Activated CD4-positive, CD25-positive, alpha-beta regulatory T cell treated with anti-CD3 and anti-CD28 coated beads, Interleukin-2, amount 50 U/mL, for 72 hours (primary cell): ENCODE measurements around the gene POLL.
"Not testable (repeated sequence)": the region's sequence is repeated elsewhere in the genome, so short reads cannot be mapped to it uniquely, and the experiment has no call there.

Experiments used
- DNase-seq: peaks from one replicate; pipeline ENCODE4 v3.0.0; 2021

POLL gene

DNA sequence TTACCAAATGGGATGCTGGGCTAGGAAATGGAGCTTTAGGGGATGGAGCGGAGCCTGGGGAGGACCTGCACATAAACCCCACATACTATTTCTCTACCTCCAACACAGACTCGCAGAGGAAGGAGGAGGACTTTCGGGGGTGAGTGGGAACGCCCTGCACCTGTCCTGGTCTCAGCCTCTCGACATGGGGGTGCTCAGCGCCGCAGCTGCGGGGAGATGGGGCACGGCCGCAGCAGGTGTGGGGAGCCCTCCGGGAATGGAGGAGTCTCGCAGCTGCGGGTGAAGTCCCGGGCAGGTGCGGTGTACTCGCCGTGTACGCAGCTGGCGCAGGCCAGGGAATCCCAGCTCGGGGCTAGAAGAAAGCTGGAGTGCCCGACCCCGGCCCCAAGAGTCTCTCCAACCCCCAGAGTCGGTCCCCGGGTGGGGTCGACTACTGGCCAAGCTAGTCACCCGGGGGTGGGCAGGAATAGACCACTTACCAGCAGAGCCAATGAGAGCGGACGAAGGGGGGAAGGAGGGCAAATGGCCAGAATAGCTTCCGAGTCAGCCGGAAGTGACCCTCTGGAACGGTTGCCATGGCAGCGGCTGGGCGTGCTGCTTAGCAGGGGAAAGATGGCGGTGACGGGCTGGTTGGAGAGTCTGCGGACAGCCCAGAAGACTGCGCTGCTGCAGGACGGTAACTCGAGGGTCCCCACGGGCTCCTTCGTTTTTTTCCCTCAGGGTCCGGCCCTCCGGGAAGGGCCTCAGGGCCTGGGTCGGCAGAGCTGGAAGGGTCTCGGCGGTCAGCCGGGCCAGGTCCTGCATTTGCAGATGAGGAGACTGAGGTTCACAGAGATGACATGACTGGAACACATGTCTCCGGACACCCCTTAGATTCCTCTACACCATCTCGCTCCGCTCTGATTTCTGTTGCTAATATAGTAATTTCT is at the start of gene POLL, which contains the start of gene DPCD:
TSS of gene POLL (minus strand) at position 533 of the 929 bp plus-strand sequence. CDS start 897 bp downstream, outside the sequence.
TSS of gene DPCD (plus strand) at position 597 of the 929 bp plus-strand sequence. CDS start at position 613, 16 bp downstream.
- DNase-seq: peak; percentile 92

DNA sequence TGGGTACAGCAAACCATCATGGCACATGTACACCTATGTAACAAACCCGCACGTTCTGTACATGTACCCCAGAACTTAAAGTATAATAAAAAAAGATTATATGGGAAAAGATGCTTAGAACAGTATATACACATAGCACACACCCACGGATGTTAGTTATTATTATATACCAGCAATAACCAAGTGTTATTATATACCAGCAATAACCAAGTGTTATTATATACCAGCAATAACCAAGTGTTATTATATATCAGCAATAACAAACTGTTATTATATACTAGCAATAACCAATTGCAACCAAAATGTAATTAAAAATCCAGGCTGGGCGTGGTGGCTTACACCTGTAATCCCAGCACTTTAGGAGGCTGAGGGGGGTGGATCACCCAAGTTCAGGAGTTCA is 45.5 kb upstream of the POLL start:
- not testable (repeated sequence) for DNase-seq

DNA sequence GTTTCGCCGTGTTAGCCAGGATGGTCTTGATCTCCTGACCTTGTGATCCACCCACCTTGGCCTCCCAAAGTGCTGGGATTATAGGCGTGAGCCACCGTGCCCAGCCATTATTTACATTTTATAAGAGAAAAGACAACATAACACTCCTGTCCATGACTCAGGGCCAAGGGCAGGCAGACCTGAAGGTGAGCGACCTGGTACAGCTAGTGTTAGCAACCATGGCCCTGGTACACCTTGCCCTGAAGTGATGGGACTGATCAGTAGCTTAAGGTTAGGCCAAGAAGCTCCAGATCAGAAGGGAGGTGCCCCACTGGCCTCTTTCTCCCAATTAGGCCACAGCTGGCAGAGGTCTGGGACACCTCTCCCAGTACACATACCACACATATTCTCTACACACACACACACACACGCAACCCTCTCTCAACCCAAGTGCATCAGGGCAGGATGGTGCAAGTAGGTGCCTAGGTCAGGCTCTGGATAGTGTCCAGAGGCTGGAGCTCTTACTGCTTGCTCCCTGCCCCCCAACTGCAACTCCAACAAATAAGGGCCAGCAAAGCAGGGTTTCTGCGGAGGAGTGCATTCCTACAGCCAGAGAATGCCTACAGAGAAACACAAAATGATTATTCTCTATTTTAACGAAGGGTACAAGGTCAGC is 43.9 kb upstream of the POLL start:
- no peak for DNase-seq

DNA sequence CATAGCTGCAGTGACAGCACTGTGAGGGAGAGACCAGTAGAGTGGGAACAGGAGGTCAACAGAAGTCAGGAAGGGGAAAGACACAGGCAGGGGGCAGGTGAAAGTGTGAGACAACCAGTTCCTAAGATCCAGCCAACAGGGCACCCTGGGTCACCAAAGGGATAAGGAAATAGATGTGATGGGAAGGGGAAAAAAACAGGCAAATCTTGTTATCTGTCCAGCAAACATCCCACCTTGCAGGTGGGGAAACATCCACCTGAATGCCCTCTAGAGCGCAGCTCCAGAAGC is 42.5 kb upstream of the POLL start:
- DNase-seq: no peak

DNA sequence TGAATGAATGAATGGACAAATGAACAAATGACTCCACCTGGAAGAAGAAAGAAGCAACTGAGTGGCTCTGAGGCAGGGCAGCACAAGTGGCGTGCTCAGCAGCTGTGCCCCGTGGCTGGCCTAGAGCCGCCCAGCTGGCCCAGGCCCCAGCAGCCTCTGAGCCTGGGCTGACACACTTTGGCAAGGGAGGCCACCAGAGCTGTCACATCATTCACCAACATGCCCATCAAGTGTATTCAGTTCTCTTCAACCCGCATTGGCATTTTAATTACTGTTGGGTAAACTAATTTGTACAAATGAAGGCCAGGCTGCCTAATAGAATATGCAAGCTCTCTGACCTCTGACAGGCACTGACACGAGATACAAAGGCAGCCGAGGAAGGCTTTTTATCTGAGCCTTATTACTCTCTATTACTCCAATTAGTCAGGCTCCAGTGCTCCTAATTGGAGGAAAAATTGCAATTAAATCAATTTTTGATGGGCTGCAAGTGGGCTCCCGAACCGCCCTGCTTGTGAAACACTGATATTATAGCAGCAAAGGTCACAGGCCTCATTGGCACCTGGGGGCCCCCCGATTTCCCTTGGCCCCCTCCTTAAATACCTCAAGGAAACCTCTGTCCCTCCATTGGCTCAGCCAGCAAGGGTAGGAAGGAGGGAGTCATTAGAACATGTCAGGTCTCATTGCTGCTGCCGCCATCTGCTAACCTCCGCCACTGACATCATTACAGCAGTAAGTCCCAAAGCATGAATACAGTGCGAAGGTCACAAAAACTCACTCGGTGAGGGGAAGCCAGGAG is 42.0 kb upstream of the POLL start:
- DNase-seq: no peak

DNA sequence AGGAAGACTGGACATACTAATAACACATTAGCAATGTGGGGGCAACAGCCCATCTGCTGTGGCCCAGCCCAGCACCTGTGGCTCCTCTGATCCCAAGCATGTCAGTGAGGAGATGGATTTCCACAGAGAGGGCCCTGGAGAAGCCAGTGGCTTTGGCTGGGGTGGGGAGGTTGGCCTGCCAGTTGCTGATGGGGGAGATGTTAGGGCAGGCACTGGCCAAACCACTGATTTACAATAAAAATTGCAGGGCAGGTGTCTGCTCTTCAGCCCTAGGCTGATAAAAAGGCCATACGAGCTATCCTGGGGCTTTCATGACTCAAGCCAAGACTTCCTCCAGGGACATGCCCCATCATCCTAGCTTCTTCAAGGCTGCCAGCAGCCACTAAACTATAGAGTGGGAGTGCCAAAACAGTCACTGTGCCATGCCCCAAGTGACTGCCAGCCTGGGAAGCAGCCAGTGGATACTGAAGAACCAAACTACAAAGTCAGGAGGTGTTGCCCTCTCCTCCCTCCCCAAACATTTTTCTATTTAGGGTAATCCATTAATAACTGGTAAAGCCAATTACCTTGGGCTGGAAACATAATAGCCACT is 37.9 kb upstream of the POLL start:
- no peak for DNase-seq

DNA sequence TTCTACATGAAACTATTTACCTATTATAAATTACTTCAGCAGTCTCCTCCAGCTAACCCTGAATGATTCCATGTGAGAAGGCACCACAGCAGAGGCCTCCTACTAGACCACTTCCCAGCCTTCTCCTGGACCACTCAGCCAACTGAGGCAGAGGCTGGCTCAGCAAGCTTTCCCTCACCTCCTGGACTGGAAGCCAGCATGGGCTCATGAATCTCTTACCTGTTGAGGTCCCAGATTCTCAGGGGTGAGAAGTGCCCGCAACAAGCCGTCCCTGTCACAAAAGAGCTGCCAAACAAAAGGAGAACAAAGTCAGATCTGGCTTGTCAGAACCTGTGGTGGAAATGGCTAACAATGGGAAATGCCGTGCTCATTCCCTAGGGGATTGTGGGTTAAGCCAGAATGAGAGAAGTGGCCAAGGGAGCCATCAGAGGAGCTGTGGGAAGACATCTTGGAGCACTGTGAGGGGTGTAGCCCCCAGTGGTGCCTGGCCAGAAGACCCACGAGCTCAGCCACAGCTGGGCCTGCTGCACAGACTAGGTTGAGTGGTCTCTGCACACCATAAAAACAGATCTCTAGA is 36.6 kb upstream of the POLL start:
- DNase-seq: no peak

DNA sequence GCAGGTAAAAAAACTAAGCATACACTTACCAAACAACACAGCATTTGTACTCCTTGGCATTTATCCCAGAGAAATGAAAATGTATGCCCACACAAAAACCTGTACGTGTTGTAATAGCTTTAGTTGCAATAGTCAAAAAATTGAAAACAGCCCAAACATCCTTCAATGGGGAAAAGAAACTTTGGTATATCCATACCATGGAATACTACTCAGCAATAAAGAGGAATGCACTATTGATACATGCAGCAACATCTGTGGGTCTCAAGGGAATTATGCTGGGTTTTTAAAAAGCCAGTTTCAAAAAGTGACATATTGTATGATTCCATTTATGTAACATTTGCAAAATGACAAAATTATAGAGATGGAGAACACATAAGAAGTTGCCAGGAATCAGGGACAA is 35.5 kb upstream of the POLL start:
- DNase-seq: no peak

DNA sequence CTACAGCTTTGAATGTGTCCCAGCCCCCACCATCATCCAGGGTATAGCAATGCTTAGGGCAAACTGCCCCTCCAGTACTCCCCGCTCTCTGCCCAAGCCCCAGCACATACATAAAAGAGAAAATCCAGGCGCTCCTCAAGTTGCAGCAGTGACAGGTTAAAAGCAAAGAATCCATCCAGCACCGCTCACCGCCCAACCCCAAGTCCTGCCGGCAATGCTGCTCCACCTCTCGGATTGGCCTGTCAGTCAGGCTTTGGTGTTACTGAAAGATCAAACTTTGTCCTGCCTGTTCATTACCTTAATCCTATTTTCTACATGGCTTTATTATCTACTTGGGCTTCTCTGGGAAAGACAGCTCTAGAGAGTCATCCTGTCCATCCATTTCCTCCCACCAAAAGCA is 31.9 kb upstream of the POLL start:
- no peak for DNase-seq

DNA sequence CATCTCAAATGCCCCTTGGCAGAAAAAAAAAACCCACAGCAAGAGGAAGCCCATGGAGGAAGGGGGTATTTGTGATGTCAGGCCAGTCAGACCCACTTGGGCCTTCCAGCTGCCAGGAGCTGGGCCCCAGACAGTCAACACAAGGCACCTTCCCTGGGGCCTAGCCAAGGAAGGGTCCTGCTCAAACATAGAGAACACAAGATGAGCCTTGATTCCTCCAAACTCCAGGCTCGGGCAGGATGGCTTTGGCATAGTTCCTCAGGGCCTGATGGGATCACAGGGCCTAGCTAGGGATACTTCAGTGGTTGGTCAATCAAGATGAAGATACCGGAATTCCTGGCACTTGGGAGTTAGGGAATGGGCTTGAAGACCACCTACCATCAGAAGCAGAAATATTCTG is 30.8 kb upstream of the POLL start:
- no peak for DNase-seq

DNA sequence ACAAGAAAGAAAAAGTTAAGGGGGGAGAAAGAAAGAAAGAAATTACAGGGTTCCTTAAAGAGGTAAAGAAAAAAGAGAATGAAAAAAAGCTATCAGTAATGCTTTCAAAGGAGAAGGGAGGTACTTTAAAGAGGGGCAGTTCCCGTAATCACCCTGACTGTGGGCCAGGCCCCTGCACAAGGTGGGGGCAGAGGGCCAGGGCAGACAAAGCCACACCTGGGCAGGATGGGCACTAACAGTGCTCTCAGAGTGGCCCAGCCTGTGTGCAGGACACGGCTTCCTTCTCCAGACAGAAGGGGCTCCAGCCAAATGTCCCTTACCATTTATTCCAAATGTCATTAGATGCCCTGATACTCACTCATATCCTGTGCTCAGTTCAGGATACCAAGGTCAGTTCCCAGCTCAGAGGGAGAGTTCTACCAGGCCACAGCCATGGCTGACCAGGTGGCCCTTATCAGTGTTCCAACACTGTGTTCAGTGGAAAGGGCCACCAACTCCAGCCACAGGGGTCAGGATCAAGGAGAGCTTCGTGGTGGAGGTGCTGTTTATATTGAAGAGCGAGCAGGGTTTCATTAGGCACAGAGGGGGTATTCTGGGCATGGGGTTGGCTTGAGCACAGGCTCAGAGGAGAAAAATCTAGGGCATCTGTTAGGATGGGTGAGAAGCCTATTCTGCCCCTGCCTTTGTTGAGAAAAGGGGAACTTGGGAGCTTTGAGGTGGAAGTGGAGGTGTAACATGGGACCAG is 29.9 kb upstream of the POLL start:
- no peak for DNase-seq

DNA sequence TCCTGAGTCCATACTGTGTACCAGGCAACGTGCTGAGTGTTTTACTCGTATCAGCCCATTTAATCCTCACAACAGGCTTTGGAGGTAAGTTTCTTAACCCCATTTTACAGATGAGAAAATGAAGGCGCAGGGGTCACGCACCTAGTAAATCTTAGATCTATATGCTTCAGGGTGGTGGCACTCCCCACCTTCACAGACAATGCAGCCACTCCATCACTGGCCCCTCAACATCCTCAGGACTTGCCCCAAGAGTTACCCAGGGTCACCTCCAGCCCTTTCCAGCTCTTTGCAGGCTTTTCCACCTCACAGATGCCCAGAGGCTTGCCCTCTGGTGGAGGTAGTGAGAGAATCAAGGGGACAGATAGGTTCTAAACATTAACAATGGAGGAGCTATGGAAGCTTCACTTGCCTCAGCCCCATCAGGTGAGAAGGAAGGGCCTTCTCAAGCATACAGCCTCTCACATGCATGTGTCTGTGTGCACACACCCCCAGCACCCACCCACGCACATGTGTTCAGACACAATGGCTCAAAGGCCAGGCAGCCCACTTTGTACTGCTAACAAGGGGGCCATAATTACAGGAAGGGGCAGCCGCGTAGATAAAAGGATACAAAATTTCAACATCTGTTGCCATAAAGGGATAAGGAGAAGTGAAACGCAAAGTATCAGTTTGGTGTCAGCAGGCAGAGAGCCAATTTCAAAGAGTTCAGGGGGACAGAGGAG is 29.2 kb upstream of the POLL start:
- no peak for DNase-seq

DNA sequence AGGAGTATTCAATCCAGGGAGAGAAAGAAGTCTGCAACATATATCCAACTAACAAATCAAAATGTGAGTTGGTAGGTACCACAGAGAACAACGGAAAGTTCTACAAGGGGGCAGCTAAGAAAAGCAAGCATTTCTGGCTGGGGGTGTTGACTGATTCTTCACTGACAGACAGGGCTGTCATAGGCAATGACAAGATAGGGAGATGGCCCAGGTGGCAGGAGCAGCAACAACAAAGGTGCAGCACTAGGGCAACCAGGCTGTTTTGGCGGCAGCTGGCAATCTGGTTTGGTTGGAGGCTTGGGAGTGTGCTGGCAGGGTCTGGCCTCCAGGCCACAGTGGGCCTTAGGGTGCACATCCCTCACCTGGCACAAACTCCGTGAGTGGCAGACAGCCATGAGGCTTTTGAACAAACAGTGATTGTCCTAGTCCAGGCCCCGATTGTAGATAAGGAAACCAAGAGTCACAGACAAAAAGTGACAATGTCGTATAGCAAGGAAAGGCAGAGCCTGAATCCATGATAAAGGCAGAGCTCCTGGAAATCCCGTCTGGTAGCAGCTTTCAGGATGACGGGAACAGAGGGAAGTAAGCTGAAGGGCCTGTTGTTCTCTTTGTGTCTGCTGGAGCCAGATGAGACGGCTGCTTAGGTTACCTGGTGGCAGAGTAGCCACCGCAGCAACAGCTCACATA is 28.5 kb upstream of the POLL start:
- no peak for DNase-seq

DNA sequence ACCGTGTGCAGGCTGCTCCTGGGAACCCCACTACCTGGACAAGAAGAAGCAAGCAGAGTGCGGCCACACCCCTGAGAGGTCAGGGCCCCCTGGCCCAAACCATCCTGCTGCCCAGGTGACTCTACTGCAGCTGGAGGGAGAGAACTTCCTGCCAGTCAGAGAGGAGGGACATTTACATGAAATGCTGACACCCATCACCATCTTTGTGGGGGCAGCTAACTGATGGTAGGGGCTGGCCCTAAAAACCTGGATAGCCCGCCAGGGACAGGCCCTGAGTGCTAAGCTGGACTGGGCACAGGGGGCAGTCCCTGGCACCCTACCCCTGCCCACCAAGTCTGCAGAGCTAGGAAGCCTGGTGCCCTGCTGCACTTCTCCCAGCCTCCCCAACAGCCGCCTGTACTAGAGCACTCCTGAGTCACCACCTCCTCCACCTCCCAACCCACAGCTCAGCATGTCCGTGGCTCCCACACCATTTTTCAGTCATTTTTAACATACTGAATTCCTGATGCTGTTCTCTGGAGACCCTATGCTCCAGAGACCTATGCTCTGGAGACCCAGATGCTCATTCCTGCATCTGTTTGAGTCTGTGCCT is 27.6 kb upstream of the POLL start:
- DNase-seq: no peak

DNA sequence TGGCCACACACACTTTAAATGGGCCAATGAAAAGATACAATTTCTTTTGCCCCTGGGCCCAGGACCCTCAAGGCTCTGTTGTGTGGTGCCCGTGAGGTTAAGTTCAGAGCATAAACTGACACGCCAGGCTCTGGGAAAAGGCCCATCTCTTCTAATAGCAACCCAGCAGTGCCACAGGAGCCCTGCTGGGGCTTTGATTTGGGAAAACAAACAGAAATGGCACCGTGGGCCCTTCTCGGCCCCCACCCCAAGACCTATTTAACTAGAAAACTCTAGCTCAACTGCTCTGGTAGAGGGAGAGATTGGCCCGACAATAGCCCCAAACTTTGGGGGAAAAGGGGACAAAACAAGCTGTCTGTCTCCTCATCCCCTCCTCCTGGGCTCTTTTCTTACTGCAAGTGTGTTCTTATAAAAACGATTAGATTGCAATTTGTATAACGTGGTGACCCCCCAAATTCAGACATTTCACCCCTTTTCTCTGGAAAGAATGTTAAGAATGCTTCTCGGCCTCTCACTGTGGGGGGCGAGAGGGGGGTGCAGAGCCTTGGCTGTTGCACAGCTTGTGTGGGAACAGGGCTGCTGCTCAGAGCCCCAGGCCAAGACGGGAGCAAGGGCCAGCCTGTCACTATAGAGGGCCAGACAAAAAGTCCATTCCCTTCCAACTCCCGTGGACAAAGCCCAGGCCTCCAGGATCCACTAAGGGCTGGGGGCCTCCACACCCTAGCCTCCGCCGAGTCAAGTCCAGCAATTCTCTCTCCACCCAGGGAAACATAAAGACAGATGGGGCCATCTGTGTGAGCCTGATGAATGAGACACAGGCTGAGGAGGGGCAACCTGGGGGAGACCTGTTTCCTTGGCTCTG is 26.8 kb upstream of the POLL start:
- no peak for DNase-seq

DNA sequence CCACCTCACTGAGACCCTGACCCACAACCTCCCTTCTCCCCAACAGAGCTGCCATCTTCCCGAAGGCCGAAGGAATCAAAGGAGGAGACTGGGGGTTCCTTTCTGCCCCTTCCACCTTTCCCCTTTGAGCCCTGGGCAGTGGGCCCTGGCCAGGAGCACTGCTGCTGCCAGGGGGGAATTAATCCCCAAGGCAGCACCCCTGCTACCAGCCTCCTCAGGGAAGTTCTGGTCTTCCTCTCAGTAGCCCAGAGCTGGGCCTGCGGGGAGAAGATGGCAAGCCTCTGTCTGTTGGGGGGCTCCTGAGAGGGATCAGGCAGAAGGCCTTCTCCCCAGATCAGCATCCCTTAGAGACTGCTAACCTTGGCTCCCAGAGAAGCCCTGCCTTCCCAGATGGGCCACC is 25.6 kb upstream of the POLL start:
- DNase-seq: no peak

DNA sequence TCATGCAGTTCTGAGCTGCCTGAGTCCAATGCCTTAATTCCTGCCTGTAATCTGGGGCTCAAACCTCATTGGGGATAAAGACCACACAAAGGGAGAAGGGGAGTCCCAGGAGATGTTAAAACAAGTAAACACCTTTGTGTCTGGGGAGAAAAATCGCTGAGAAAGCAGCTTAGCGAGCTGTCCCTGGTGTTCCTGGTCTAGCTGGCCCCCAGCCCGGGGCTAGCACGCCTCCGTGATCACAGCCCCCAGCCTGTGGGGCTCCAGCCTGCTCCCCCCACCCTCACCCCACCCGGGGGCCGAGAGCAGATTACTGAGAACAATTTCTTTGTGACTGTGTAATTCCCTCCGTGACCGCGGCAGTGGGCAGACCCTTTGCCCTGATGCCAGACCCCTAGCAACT is 24.8 kb upstream of the POLL start:
- no peak for DNase-seq

DNA sequence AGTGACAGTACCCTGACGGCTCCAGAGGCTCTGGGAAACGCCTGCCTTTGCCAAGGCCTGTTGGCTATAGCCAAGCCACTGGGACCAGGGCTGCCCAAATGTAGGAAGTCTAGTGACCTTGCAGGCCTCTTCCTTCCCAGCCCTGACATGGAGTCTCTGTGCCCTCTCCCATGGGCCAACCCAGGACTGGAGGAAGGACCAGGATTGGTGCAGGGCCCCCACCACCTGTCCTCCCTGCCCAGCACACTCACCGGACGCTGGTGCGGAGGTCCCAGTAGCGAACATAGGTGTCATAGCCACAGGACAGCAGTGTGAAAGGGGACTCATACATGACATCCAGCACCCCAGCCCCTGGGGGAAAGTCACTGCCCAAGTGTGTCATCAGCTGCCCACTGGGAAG is 24.0 kb upstream of the POLL start:
- no peak for DNase-seq
